ENCODE measurements around the gene AUTS2.

Gene AUTS2

DNA sequence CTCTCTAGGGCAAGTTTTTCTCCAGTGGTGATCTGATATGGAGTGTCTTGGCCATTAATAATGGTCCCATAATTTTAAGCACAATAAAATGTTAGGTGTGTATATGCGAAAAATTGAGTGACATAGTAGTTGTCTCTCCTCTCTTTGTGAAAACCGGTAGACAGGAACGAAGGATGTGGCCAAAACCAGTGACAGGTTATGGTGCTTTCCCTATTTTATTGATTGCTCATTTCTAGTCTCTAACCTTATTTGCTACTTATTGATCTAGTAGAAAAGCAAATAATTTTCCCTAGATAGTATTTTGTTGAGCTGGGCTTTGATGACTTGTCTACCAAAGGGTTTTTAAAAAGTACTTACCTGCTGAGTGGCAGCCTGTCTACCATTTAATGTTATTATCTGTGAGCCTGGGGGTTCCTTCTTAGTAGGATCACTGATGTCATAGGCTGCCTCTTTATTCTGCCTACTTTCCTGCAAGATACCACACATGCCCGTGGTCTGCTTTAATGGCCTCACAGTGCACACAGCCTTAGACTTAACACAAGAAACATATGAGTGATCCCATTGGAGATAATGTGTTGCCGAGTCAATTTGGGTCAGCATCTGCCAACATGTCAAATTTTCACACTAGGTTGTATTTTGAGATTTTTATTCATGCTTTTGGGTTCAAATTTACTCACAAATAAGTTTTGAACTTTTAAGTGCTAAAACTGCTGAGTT is 100.0 kb downstream of the AUTS2 start:
- Histone ChIP-seq H3K4me3 (ENCODE audit: insufficient read length, low read depth) (no peak overlapping the region), H3K9ac (ENCODE audit: insufficient read length, low read depth) (no peak overlapping the region), H3K4me1 (ENCODE audit: insufficient read depth, insufficient read length) (no peaks in the 10 kb centered on the region), H3K36me3 (ENCODE audit: insufficient read depth, insufficient read length, low read length) (no peaks in the 10 kb centered on the region), H3K27me3 (ENCODE audit: insufficient read depth, insufficient read length) (no peaks in the 10 kb centered on the region), H3K9me3 (ENCODE audit: insufficient read depth, low read length) (no peaks in the 10 kb centered on the region)
- no peak for DNase-seq (ENCODE audit: low read depth, low spot score)
- TF ChIP-seq SUZ12 (IDR thresholded peaks at IDR 0.05; ENCODE audit: extremely low read depth, insufficient read depth, insufficient read length): no peak
- no peak for TF ChIP-seq YY1 (IDR thresholded peaks at IDR 0.05; ENCODE audit: insufficient read depth, insufficient read length)
- no peak for TF ChIP-seq ZNF274 (IDR thresholded peaks at IDR 0.05; ENCODE audit: low read depth, low read length)

DNA sequence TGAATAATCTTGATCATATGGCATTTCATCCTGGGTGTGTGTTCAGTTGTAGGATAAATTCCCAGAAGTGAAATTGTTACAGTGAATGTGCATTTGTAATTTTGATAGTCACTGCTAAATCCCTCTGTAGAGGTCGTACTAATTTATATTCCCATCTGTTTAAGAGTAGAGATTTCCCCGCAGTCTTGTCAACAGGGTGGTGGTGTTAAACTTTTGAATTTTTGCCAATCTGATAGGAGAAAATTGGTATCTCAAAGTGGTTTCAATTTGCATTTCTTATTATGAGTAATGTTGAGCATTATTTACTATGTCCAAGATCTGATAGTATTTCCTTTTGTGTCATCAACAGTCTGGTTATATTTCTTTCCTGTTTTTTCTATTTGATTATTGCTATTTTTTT is 101.7 kb downstream of the AUTS2 start:
- TF ChIP-seq YY1 (IDR thresholded peaks at IDR 0.05; ENCODE audit: insufficient read depth, insufficient read length) (no peak), SUZ12 (IDR thresholded peaks at IDR 0.05; ENCODE audit: extremely low read depth, insufficient read depth, insufficient read length) (no peak), ZNF274 (IDR thresholded peaks at IDR 0.05; ENCODE audit: low read depth, low read length) (no peak)
- Histone ChIP-seq H3K9ac (ENCODE audit: insufficient read length, low read depth) (no peak overlapping the region), H3K36me3 (ENCODE audit: insufficient read depth, insufficient read length, low read length) (no peaks in the 10 kb centered on the region), H3K4me3 (ENCODE audit: insufficient read length, low read depth) (no peak overlapping the region), H3K4me1 (ENCODE audit: insufficient read depth, insufficient read length) (no peaks in the 10 kb centered on the region), H3K27me3 (ENCODE audit: insufficient read depth, insufficient read length) (no peaks in the 10 kb centered on the region), H3K9me3 (ENCODE audit: insufficient read depth, low read length) (no peaks in the 10 kb centered on the region)
- DNase-seq (ENCODE audit: low read depth, low spot score): no peak

DNA sequence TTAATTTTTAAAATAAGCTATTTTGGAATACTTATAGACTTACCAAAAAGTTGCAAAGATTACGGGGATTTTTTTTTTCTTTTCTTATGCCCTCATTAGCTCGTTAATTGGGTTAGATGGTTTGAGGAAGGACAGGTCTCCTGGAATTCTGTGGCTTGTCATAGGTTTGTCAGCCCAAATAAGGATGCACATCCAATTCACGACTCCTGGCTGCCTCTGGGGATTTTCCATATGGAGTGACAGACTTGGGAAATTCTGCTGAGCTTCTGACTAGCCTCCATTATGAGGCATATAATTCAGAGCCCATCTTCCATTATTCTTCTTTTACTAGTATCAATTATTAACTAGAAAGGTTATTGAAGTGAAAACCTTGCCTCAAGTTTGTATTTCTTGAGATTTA is 102.1 kb downstream of the AUTS2 start:
- Histone ChIP-seq H3K27me3 (ENCODE audit: insufficient read depth, insufficient read length) (no peaks in the 10 kb centered on the region), H3K36me3 (ENCODE audit: insufficient read depth, insufficient read length, low read length) (no peaks in the 10 kb centered on the region), H3K9ac (ENCODE audit: insufficient read length, low read depth) (no peak overlapping the region), H3K4me3 (ENCODE audit: insufficient read length, low read depth) (no peak overlapping the region), H3K4me1 (ENCODE audit: insufficient read depth, insufficient read length) (no peaks in the 10 kb centered on the region), H3K9me3 (ENCODE audit: insufficient read depth, low read length) (no peaks in the 10 kb centered on the region)
- DNase-seq (ENCODE audit: low read depth, low spot score): no peak
- TF ChIP-seq ZNF274 (IDR thresholded peaks at IDR 0.05; ENCODE audit: low read depth, low read length): no peak
- no peak for TF ChIP-seq SUZ12 (IDR thresholded peaks at IDR 0.05; ENCODE audit: extremely low read depth, insufficient read depth, insufficient read length)
- no peak for TF ChIP-seq YY1 (IDR thresholded peaks at IDR 0.05; ENCODE audit: insufficient read depth, insufficient read length)

DNA sequence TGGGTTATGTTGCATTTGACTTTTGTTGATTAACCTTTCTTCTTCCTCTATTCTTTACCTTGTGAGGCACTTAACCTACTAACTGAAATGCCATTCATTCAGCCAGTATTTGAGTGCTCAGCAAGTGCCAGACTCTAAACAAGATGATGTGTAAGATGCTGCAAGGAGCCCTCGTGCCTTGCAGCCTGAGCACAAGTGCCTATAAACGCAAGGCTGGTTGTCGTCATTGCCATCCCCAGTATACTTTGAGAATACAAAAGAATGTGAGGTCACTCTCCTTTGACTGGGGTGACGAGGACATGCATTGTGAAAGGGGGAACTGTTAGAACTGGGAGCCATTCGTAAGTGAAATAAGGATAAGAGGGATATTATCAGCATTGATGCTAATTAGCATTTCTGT is 103.0 kb downstream of the AUTS2 start:
- Histone ChIP-seq H3K9me3 (ENCODE audit: insufficient read depth, low read length) (no peaks in the 10 kb centered on the region), H3K36me3 (ENCODE audit: insufficient read depth, insufficient read length, low read length) (no peaks in the 10 kb centered on the region), H3K4me3 (ENCODE audit: insufficient read length, low read depth) (no peak overlapping the region), H3K27me3 (ENCODE audit: insufficient read depth, insufficient read length) (no peaks in the 10 kb centered on the region), H3K9ac (ENCODE audit: insufficient read length, low read depth) (no peak overlapping the region), H3K4me1 (ENCODE audit: insufficient read depth, insufficient read length) (no peaks in the 10 kb centered on the region)
- DNase-seq (ENCODE audit: low read depth, low spot score): no peak
- TF ChIP-seq YY1 (IDR thresholded peaks at IDR 0.05; ENCODE audit: insufficient read depth, insufficient read length): no peak
- TF ChIP-seq ZNF274 (IDR thresholded peaks at IDR 0.05; ENCODE audit: low read depth, low read length): no peak
- no peak for TF ChIP-seq SUZ12 (IDR thresholded peaks at IDR 0.05; ENCODE audit: extremely low read depth, insufficient read depth, insufficient read length)

DNA sequence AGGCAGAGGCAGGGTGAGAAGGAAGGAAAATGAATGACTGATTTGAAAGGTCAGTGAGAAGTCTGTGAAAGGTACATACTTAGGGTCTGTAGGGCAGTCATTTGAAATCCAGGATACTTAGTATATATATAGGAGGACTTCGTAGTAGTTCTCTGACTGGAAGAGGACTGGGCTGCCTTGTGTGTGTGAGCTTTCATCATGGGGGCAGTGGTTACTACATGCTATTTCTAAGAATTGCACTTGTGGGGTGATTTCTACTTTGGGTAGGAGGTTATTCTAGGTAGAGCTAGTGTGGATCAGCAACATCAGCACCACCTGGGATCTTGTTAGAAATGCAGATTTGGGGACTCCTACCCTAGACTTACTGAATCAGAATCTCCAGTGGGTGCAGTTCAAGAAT is 104.1 kb downstream of the AUTS2 start:
- DNase-seq (ENCODE audit: low read depth, low spot score): no peak
- TF ChIP-seq SUZ12 (IDR thresholded peaks at IDR 0.05; ENCODE audit: extremely low read depth, insufficient read depth, insufficient read length): no peak
- no peak for TF ChIP-seq ZNF274 (IDR thresholded peaks at IDR 0.05; ENCODE audit: low read depth, low read length)
- TF ChIP-seq YY1 (IDR thresholded peaks at IDR 0.05; ENCODE audit: insufficient read depth, insufficient read length): no peak
- Histone ChIP-seq H3K9ac (ENCODE audit: insufficient read length, low read depth) (no peak overlapping the region), H3K36me3 (ENCODE audit: insufficient read depth, insufficient read length, low read length) (no peaks in the 10 kb centered on the region), H3K9me3 (ENCODE audit: insufficient read depth, low read length) (no peaks in the 10 kb centered on the region), H3K4me1 (ENCODE audit: insufficient read depth, insufficient read length) (no peaks in the 10 kb centered on the region), H3K27me3 (ENCODE audit: insufficient read depth, insufficient read length) (no peaks in the 10 kb centered on the region), H3K4me3 (ENCODE audit: insufficient read length, low read depth) (no peak overlapping the region)

DNA sequence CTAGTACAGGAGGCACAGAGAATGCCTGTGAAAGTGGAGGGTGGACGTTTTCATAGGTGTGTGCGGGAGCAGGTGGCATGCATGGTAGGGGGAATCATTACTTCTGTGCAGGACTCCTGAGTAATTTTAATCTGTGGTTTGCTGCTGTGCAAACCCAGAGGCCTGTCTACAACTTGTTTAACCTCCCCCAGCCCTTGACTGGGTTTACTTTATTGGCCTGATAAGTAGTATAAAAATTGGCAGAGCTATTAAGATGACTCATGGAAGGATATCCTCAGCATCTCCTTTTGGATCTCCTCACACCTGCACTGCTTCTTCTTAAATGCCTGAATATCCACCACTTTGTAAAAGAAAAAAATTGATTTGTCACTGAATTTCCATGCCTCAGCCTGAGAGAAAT is 104.8 kb downstream of the AUTS2 start:
- Histone ChIP-seq H3K9me3 (ENCODE audit: insufficient read depth, low read length) (no peaks in the 10 kb centered on the region), H3K4me3 (ENCODE audit: insufficient read length, low read depth) (no peak overlapping the region), H3K4me1 (ENCODE audit: insufficient read depth, insufficient read length) (no peaks in the 10 kb centered on the region), H3K27me3 (ENCODE audit: insufficient read depth, insufficient read length) (no peaks in the 10 kb centered on the region), H3K9ac (ENCODE audit: insufficient read length, low read depth) (no peak overlapping the region), H3K36me3 (ENCODE audit: insufficient read depth, insufficient read length, low read length) (no peaks in the 10 kb centered on the region)
- no peak for DNase-seq (ENCODE audit: low read depth, low spot score)
- TF ChIP-seq ZNF274 (IDR thresholded peaks at IDR 0.05; ENCODE audit: low read depth, low read length): no peak
- no peak for TF ChIP-seq SUZ12 (IDR thresholded peaks at IDR 0.05; ENCODE audit: extremely low read depth, insufficient read depth, insufficient read length)
- TF ChIP-seq YY1 (IDR thresholded peaks at IDR 0.05; ENCODE audit: insufficient read depth, insufficient read length): no peak

DNA sequence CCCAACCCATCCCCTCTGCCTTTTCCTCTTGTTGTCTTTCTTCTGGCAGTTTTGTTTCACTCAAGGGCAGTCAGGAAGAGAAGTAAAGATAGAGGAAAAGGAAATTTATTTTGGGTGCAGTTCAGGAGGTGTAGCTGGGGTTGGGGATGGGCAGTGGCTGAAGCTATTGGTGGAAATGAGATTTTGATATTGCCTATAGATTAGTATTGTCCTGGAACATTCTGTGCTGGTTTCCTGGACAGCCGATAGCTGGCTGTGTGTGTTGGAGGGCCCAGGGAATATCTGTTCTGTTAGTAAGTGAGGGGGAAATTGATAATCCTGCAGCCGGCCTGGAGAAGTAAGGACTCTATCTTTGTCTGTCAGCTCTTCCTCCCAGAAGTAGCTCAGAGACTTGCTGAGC is 107.8 kb downstream of the AUTS2 start:
- no peak for DNase-seq (ENCODE audit: low read depth, low spot score)
- Histone ChIP-seq H3K27me3 (ENCODE audit: insufficient read depth, insufficient read length) (no peaks in the 10 kb centered on the region), H3K36me3 (ENCODE audit: insufficient read depth, insufficient read length, low read length) (no peaks in the 10 kb centered on the region), H3K4me3 (ENCODE audit: insufficient read length, low read depth) (no peak overlapping the region), H3K9ac (ENCODE audit: insufficient read length, low read depth) (no peak overlapping the region), H3K9me3 (ENCODE audit: insufficient read depth, low read length) (no peaks in the 10 kb centered on the region), H3K4me1 (ENCODE audit: insufficient read depth, insufficient read length) (no peaks in the 10 kb centered on the region)
- no peak for TF ChIP-seq YY1 (IDR thresholded peaks at IDR 0.05; ENCODE audit: insufficient read depth, insufficient read length)
- no peak for TF ChIP-seq SUZ12 (IDR thresholded peaks at IDR 0.05; ENCODE audit: extremely low read depth, insufficient read depth, insufficient read length)
- TF ChIP-seq ZNF274 (IDR thresholded peaks at IDR 0.05; ENCODE audit: low read depth, low read length): no peak
